HG03457 (cell line): Measurements from ENCODE around the gene SNX8.

ENCODE experiments used
- ATAC-seq: cut with Tn5 transposase; IDR thresholded peaks from one replicate; pipeline ENCODE4 v1.9.1; 2021; ENCODE audit warnings: moderate number of reproducible peaks; ENCODE audit not compliant: unreplicated experiment

Gene SNX8

DNA sequence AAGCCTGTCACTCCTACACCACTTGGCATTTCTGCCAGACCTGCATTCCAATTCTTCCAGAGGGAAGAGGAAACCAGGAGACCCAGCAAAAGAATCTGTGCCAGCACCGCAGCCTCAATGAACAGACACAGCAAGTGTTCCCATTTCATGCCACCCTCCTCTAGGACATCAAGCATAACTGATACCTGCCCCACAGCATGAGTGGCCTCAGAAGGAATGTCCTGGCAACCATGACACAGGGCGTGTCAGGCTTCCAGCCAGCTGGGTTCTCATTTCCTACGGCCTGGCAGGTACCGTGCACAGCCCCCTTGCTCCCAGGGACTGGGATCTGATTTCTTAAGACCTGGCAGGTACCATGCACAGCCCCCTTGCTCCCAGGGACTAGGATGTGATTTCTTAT is 89.3 kb downstream of the SNX8 start:
- ATAC-seq, result no peak

DNA sequence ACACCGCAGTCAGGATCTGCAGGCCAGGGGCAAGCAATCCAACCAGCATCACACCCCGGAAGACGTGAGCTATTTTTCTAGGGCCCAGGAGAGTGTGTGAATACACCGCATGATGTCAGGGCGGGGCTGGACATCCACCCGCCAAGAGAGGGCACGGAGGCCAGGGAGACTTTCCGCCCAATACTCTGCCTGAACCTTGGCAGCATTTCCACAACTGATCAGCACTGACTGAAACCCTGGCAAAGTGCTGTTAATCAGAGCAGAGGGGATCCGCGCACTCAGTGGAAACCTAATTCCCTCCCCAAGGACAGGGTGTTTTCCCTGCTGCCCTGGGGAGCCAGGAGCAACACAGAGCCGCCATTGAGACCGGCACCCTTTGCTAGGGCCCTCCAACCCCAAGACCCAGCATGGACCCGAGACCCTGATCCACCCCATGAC is 89.7 kb downstream of the SNX8 start:
- ATAC-seq, result no peak

DNA sequence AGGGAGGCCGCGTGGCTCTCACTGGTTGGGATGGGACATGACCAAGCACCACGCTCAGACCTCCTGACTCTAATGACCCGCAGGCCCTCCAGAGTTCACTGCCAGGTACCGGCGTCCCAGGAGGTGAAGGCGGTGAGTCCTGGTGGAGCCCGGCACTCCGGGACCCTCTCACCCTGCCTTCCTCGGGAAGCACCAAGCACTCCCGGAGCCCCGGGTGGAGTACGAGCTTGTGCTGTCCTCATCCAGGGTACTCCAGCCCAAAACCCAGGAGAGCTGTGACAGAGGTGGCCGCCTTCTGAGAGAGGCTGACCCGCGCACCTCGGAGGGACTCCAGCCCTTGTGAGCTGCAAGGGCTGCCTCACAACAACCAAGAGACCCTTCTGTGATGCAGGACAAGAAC is 90.9 kb downstream of the SNX8 start:
- no peak for ATAC-seq

DNA sequence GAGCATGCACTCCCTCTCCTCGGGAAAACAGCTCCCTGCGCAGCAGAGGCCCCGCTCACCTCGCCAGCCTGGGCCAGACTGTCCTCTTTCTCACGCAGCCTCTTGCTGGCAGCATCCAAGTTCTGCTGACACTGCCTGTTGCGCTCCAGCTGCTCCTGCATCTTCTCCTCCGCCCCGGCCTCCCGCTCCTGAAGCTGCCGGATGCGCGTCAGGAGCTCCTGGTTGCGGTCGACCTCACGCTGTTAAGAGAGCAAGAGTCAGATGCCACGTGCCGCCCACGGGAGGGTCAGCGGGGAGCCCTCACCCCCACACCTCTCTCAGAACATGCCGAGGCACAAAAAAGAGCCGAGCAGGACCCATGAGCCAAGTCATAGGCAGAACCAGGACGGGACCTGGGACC is 91.7 kb downstream of the SNX8 start:
- ATAC-seq, result no peak

DNA sequence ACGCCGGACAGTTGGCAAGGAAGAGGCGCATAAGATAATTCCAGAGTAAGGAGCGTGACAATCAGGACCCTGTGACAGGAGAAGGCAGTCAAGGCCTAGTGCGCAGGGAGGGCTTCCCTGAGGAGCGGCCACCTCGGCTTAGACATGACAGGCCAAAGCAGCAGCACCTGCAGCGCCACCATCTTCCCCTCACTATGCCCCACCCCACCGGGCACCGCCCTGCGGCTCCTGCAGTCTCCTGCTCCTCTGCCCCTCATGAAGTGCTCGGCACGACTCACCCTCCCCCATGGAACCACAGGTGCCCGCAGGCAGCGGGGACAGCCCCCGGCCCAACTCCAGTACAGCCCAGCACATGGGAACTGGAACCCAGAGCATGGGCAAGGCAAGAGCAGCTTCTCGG is 93.3 kb downstream of the SNX8 start:
- ATAC-seq, result no peak

DNA sequence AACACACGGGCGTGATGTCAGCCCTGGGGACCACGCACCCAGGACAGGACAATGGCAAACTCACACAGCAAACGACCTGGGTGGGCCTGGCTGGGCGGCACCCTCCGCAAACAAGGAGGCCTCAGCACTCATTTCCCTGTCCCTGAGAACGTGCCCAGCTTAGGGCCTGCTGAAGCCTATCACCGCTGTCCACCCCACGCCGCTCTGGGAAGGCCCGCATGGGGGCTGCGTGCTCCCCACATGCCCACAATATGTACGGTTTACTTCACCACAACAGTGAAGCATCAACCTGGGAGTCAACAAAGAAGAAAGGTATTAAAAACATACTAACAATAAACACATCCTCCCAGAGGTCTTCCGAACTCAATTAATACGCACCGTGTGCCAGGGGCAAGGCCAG is 93.7 kb downstream of the SNX8 start:
- no peak for ATAC-seq

DNA sequence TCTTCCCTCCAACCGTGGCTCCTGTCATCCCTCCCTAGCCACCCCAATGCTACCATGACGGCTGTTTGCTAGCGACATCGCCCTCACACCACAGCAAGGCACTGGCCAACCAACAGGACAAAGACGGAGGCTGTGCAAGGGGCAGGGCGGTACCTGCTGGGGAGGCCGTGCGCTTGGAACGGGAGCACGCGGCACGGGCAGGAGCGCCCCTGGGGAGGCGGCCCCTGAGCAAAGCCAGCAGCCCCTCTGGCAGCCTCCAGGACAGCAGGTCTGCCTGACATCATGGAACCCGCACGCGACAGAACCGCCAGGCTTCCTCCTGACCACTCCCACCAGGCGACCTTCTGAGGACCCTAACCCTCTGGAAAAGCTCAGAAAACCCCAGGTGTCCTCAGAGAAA is 94.2 kb downstream of the SNX8 start:
- ATAC-seq, result no peak

DNA sequence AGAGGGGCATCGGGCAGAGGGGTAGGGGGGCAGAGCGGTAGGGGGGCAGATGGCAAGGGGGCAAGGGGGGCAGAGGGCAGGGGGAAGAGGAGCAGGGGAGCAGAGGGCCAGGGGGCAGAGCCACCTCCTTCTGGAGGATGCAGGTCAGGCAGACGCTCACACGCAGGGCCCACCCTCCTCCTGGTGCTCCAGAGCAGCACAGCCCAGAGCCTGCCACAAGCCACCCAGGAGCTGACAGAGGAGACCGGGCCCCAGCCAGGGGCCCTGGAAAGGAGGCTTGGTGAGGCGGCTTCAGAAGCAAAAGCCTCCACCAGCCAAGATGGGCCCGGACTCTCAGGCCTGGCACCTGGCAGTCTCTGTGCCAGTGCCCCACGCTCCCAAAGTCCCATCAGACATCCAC is 94.6 kb downstream of the SNX8 start:
- ATAC-seq, result no peak

DNA sequence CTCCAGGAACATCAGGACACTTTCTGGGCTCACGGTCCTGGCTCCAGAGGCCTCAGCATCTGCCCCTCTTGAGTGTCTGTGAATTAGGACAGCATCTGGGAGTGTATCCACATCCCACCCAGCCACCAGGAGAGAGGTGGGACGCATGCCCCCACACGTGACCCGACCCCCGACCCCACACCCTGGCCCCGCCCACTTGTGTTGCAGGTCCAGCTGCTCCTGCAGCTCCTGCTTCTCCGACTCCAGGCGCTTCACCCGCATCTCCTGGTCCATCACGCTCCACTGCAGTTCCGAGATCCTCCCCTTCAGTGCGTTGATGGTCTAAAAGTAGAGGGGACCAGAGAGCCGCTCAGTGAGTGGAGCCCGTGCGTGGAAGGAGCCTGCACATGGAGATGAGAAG is 95.1 kb downstream of the SNX8 start:
- ATAC-seq, result no peak

DNA sequence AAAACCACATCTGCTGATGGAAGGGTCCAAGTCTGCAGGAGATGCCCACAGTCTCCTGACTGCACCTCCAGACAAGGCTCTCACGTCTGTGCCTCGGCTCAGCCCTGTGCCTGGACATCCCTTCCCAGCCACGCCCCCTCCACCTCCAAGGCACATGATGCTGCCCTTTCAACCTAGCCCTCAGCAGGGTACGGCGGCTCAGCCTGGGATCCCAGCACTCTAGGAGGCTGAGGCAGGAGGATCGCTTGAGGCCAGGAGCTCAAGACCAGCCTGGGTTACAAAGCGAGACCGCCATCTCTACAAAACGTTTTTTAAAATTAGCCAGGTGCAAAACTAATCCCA is 95.8 kb downstream of the SNX8 start:
- ATAC-seq, result no peak

DNA sequence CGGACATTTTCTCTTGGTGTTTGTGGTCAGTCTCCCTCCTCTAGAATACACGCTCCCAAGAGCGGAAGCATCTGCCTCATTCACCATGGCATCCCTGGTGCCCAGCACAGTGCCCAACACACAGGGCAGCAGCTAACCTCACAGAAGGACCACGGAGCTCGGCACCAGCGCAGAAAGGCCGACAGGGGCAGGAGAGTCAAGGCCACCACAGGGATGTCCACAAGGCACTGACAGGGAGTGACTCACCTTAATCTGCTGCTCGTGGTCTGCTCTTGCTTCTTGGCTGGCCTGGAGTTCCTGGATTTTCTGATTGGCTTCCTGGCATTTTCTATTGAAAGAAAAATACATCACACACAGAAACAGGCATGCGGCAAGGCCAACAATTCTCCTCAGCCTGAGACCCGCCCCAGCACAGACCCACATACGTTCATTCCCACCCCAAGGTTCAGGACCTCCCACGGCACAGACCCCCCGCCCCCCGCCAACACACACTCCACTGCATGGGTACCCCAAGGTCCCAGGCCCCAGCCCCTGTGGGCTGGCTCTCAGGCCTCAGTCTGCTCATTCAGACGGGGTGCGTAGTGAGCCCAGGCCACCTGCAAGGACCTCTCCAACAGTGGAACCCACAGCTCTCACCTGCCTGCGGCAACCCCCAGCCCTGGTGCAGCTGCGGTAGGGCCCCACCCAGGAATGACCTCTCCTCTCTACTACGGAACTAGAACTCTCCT is 96.4 kb downstream of the SNX8 start:
- no peak for ATAC-seq

DNA sequence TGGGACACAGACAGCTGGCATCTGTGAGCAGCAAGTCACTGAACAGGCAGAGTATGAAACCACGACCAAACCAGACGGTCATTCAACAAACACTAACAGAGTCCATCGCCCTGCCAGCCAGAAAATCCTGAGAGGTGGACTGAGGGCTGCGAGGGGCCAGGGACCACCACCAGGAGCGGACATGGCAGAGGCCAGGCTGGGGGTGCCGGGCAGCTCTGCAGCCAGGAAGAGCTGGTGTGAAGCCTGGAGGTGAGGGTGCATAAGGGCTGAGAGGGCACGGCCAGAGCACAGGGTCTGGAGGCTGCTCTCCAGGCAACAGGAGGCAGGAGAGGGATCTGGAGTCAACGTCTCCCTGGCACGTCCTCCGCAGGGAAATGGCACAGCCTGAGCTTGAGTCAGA is 97.0 kb downstream of the SNX8 start:
- ATAC-seq, result no peak

DNA sequence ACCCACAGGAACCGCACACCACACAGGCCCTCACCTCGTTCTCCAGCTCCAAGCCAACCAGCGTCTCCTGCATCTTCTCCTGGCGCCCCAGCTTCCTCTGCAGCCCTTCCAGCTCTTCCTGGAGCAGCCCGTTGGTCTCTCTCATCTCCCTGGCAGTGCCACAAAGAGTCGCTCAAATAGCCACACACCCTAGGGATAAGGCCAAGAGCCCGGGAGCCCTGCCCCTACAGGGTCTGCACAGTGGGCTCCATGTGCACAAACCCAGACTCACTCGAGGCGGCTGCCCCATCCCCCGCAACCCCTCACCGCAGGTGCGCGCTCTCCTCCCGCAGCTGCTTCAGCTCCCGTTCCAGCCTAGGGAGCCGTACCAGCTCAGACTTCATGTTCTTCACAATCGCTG is 98.4 kb downstream of the SNX8 start:
- no peak for ATAC-seq

DNA sequence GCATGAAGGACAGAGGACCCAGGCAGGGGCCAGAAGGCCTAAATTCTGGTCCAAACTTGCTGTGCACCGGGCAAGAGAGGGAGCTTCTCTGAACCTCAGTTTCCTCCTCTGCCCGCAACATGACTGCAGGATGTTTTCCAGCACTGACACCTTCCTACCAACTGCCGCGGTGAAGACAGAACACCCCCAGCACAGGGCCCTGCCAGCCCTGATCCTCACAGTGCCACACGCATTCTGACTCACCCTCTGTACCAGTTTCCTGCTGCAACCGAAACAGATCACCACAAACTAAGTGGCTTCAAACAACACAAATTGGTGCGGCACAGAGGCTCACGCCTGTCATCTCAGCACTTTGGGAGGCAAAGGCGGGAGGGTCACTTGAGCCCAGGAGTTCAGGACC is 99.6 kb downstream of the SNX8 start:
- no peak for ATAC-seq

DNA sequence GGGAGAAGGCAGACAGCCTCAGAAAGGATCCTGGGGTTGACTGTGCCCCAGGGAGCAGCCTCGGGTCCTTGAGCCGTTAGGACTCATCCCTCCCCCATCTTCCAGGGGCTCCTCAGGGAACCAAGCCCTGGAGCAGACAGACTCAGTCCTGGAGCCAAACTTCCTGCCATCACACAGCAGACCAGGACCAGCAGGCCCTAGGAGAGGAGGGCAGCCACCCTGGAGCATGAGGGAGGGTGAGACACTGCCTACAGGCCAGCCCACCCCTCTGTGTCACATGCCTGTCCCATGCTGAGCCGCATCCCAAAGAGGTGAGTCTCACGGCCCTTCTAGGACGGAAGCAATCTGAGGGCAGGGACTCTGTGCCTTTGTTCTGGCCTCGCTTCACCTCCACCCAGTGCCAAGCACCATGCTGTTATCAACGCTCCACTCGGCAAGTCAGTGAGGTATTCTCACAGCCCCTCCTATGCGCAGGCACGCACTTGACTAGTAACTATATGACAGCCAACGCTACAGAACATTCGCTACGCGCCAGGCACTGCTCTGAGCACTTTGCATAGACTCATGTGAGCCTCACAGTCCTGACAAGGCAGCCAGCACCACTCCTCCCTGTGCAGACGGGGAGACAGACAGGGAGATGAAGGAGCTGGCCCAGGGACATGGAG is 100.6 kb downstream of the SNX8 start:
- ATAC-seq, result no peak

DNA sequence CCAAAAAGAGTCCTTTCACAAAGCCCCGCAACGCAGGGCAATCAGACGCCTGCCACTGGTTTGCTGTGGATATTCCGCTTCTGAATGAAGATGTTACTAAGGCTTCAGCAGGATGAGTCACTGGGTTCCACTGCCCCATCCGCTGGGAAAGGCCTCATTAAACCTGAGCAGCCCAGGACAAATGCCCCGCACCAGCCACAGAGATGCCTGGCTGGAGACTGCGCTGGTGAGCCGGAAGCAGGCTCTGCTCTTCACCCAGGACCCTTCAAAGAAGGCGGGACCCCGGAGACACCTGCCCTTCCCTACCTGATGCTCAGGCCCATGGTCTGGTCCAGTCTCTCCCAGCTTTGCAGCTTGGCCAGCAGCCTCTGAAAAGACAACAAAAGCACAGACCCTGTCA is 101.3 kb downstream of the SNX8 start:
- ATAC-seq, result no peak

DNA sequence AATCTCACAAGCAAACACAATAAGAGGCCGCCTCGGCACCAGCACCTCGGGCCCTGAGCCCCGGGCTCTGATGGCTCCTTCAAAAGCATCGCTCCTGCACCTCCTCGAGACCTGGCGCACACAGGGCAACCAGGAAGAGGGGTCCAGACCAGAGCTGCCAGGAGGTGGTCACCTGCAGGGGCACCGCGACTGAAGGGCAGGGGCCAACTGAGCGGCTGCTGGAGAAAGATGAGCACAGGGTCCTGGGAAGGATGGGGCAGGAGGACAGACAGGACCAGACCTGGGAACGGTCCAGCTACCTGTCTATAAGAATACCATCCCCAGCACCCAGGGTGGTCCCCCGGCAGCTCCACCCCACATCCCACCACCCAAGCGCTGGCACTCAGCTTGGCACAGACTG is 102.3 kb downstream of the SNX8 start:
- no peak for ATAC-seq

DNA sequence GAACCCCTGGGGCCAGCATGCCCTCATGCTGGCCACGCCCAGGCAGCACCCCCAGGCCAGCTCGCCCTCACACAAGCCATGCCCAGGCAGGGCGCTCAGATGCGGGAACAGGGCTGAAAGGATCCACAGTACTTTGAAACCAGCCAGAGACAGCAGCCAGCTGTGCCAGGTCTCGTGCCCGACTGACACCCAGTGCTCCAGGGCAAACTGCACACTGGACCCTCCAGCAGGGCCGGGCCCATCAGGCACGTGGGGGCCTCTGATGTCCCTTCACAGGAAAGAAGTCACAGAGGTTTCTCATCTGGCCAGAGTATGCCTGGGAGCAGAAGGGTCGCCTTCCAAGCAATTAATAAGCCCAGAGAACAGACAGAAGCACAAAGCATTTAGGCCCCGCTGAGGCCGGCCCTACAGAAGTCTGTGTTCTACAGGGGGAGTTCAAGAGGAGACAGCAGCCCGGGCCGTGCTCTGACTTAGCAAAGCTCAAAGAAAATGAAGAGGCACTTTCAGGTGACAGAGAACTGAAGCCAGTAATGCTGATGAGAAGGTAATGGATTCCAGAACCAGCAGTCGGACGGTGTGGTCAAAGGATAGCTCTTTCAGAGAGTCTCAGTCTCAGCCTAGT is 102.9 kb downstream of the SNX8 start:
- ATAC-seq, result no peak

DNA sequence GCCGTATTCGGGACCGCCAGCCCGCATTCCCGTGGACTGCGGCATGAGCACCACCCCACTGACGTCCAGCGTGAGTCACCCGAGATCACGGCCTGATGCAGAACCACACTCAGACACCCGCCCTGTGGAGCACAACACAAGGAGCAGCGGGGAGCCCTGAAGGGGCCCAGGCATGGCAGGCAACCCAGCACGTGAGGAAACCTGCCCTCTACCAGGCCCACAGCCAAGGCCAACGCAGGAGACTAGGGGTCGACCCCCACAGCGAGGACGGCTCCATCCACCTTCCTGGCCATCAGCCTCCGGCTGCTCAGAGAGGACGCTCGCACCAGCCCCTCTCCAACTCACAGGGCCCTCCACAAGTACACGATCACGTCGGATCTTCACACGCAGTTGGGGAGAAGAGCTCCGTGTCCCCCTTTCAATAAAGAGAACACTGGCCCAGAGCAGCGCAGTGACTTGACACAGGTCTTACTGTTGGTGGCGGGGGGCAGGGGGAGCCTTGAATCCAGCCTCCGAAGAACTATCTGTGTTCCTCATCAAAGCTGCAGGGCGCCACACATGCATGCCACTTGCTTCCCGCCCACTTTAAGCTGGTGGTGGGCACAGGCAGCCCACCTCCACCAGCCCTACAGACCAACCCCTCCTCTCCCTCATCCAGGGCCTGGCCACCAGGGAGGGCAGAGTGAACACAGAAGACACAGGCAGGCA is 103.5 kb downstream of the SNX8 start:
- ATAC-seq, result no peak

DNA sequence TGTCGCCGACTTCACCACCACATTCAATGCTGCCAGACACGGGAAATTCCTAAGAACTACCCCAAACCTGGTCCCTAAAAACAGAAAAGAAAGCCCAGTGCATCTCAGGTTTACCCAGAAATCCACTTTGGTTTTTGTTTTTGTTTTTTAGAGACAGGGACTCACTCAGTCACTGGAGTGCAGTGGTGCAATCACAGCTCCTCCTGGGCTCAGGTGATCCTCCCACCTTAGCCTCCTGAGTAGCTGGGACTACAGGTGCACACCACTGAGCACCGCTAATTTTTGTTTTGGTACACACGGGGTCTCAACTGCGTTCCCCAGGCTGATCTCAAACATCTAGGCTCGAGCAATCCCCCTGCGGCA is 104.3 kb downstream of the SNX8 start:
- no peak for ATAC-seq

DNA sequence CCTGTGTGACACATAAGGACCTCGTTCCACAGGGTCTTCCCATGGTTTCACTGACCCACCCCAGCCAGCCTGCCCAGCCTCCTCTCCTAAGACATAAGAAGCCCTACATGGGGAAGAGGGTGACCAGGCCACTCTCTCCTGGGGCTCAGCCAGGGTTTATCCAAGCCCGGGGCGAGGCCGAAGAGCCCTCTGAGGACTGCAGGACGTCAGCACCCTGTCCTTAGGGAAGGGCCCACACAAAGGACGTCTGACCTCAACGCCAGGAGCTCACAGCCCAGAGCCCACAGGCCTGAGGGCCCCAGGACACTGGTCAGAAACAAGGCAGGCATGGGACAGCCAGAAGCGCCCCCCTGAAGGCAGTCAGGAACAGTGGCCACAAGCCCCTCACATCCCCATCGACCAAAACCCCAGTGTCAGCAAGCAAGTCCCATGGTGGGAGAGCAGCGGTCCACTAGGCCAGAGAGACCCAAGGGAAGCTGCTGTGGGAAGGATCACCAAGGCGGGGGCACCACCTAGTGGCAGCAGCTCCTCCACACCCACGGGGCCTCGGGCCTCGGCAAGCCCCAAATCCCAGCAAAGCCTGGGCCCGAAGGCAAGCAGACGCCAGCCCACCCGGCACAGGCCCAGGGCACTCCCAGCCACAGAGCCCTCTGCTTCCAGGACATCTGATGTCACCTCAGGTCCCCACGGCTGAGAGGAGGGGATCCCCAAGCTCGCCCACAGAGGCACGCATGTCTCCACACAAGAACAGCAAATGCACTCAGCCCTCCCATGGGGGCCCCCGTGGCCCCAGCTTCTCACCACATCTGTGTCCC is 104.9 kb downstream of the SNX8 start:
- ATAC-seq, result no peak
